ENCODE results near the gene WDR64. TPM values are rescaled to one million over a fixed set of nuclear protein-coding genes. Genes with fewer than 3 reads are reported as not detected.

Gene WDR64
- total and polyA plus RNA-seq, 2 donors (not counting 3 experiments of a cell fraction or from before 2014, with no cell fraction given) = not detected

- FAIRE-seq = no peak
- dilution Hi-C loops (cut with MboI; ENCODE audit: extremely low pct_ligation_motif_present, low sequenced_read_pairs) = no loop called here
Measured at GRCh38 chr1:241751524-241751923, 99.4 kb downstream of the WDR64 start.

More at GRCh38 chr1:241751524-241751923, 99.4 kb downstream of the WDR64 start:
- H3K9ac ChIP-seq (replicated peaks; ENCODE audit: extremely low read depth, insufficient read depth, low read length) = no peak overlapping the region
- DNase-seq (ENCODE audit: low read depth, low spot score) = no peak
- H3K36me3 ChIP-seq (ENCODE audit: control insufficient read depth in 2 of 2, extremely low read depth in 1 of 2, insufficient read depth in 2 of 2, low read length in 2 of 2) = no peaks in the 10 kb centered on the region
- H3K4me1 ChIP-seq (ENCODE audit: control insufficient read depth, extremely low read depth, insufficient read depth, low read length) = no peaks in the 10 kb centered on the region
- no peak overlapping the region for H3K4me3 ChIP-seq (replicated peaks in 1 of 3; ENCODE audit: insufficient read depth in 1 of 3, low read depth in 1 of 3, low read length in 3 of 3)
- intact Hi-C loops (cut with micrococcal nuclease) = no loop called here
- H3K9me1 ChIP-seq (replicated peaks; ENCODE audit: control insufficient read depth, extremely low read depth, insufficient read depth, low read length) = no peaks in the 10 kb centered on the region
- ChIA-PET CTCF (no interaction called here), POLR2A (no interaction called here)
- H3K27me3 ChIP-seq (ENCODE audit: control insufficient read depth in 2 of 2, insufficient read depth in 2 of 2, low read length in 2 of 2) = no peaks in the 10 kb centered on the region
- H3K79me2 ChIP-seq (ENCODE audit: control insufficient read depth, insufficient read depth, low read length) = no peaks in the 10 kb centered on the region
- TF ChIP-seq CTCF (IDR thresholded peaks at IDR 0.05; ENCODE audit: extremely low read depth in 1 of 2, insufficient read depth in 1 of 2, low read depth in 1 of 2, low read length in 2 of 2) (no peak), POLR2A (IDR thresholded peaks at IDR 0.05; ENCODE audit: low read depth, low read length) (no peak), FOS (IDR thresholded peaks at IDR 0.05; ENCODE audit: borderline replicate concordance, insufficient read depth, low read length) (no peak), MYC (IDR thresholded peaks at IDR 0.05; ENCODE audit: low read depth, low read length) (no peak), POLR2AphosphoS5 (IDR thresholded peaks at IDR 0.05; ENCODE audit: insufficient read depth, low read depth, low read length) (no peak), EZH2 (IDR thresholded peaks at IDR 0.05; ENCODE audit: borderline replicate concordance, low read depth, low read length, severe bottlenecking) (no peak), GATA2 (IDR thresholded peaks at IDR 0.05; ENCODE audit: insufficient read depth, insufficient read length, low read depth, low read length) (no peak), JUN (IDR thresholded peaks at IDR 0.05; ENCODE audit: borderline replicate concordance, insufficient read depth, insufficient read length, low read depth) (no peak)
- TF ChIP-seq, protein P1, sequence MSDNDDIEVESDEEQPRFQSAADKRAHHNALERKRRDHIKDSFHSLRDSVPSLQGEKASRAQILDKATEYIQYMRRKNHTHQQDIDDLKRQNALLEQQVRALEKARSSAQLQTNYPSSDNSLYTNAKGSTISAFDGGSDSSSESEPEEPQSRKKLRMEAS (IDR thresholded peaks at IDR 0.05; ENCODE audit: insufficient read depth, insufficient read length) = no peak
- H3K9me3 ChIP-seq (replicated peaks; ENCODE audit: control insufficient read depth, insufficient read depth, low read length) = no peaks in the 10 kb centered on the region
- no peak overlapping the region for H3K27ac ChIP-seq (ENCODE audit: insufficient read depth, low read depth, low read length)
- H4K20me1 ChIP-seq (replicated peaks; ENCODE audit: control insufficient read depth, extremely low read depth, insufficient read depth, low read length) = no peaks in the 10 kb centered on the region
- no TSS peak for BruUV-seq (replicated peaks)
- no peak overlapping the region for H2AFZ ChIP-seq (ENCODE audit: low read depth, low read length)
- no peak overlapping the region for H3K4me2 ChIP-seq (ENCODE audit: insufficient read depth, low read length)

Data from endothelial cell of umbilical vein (primary cell).